RWPE1 (cell line): ENCODE results near the gene ZNF460.

ENCODE experiments used
- CTCF ChIA-PET: fragments of 350-600 bp; sonication (Branson Sonifier 250); formaldehyde crosslinking; extraction: SDS; loops from one replicate; lab custom pipeline; 2021; lab: Yijun Ruan, JAX
- POLR2A ChIA-PET: fragments of 400-600 bp; formaldehyde crosslinking; extraction: SDS; loops from one replicate; lab custom pipeline; 2020; ENCODE audit warnings: antibody characterized with exemption; ENCODE audit not compliant: low non-redundant PET; lab: Yijun Ruan, JAX
- DNase-seq: peaks from one replicate; pipeline ENCODE4 v3.0.0; 2012; ENCODE audit warnings: low spot score
- H3K27ac ChIP-seq: fragments of 450-650 bp; 2 replicates; pipeline ENCODE4 v1.5.1; 2017
- CTCF ChIP-seq: fragments of 450-650 bp; conservative IDR thresholded peaks from 2 replicates; pipeline ENCODE4 v1.5.1; 2017; ENCODE audit warnings: low read depth, mild to moderate bottlenecking

The ZNF460 gene

GRCh38 chr19:57292547-57292946 is 12.3 kb downstream of the ZNF460 start:
- DNase-seq: no peak
- ChIA-PET POLR2A (no interaction called here), CTCF (no interaction called here)
- TF ChIP-seq CTCF: no peak
- H3K27ac ChIP-seq: no peak overlapping the region

- H3K27ac ChIP-seq: no peak overlapping the region
- POLR2A ChIA-PET: interaction anchor here (0.6 kb wide), 1 partner anchor 41 kb away, joined by 3 read pairs; no protein-coding TSS in a partner anchor
- DNase-seq: no peak
- CTCF ChIA-PET: no interaction called here
- no peak for TF ChIP-seq CTCF
Measured at GRCh38 chr19:57293719-57294118, 13.4 kb downstream of the ZNF460 start.

GRCh38 chr19:57302020-57302465 is 21.8 kb downstream of the ZNF460 start:
- no peak for TF ChIP-seq CTCF
- POLR2A ChIA-PET: interaction anchor here (0.6 kb wide), 1 partner anchor 18 kb away, joined by 3 read pairs; no protein-coding TSS in a partner anchor
- H3K27ac ChIP-seq: peak overlapping the region; percentile 78
- CTCF ChIA-PET: no interaction called here
- peak; percentile 91 for DNase-seq

- peak overlapping the region; percentile 78 for H3K27ac ChIP-seq
- CTCF ChIA-PET: interaction anchor here (0.6 kb wide), 1 partner anchor 27 kb away, joined by 3 read pairs; no protein-coding TSS in a partner anchor
Measured at GRCh38 chr19:57302727-57303401, 22.6 kb downstream of the ZNF460 start.

GRCh38 chr19:57305056-57305455 is 24.8 kb downstream of the ZNF460 start:
- ChIA-PET CTCF (interaction anchor here (0.6 kb wide), 1 partner anchor 10 kb away, joined by 9 read pairs; no protein-coding TSS in a partner anchor), POLR2A (no interaction called here)
- no peak for TF ChIP-seq CTCF
- DNase-seq: peak; percentile 45
- peak overlapping the region; percentile 81 for H3K27ac ChIP-seq

More at GRCh38 chr19:57302727-57303401, 22.6 kb downstream of the ZNF460 start:
- POLR2A ChIA-PET: no interaction called here
- no peak for TF ChIP-seq CTCF
- no peak for DNase-seq

- CTCF ChIA-PET: no interaction called here
- no peak for TF ChIP-seq CTCF
- no peak for DNase-seq
- no peak overlapping the region for H3K27ac ChIP-seq
- POLR2A ChIA-PET: no interaction called here
Measured at GRCh38 chr19:57308514-57308913, 28.2 kb downstream of the ZNF460 start.
